H1 (cell line): Measurements from ENCODE around the gene SLC38A10. TPM values are rescaled to one million over a fixed set of nuclear protein-coding genes. Genes with fewer than 3 reads are reported as not detected.

Experiments used
- CTCF ChIA-PET: fragments of 300-600 bp; sonication (Branson Sonifier 250); formaldehyde crosslinking; loops from one replicate; lab custom pipeline; 2021; ENCODE audit not compliant: partially characterized antibody; lab: Charles Lee
- POLR2A ChIA-PET: fragments of 300-600 bp; sonication (Branson Sonifier 250); formaldehyde crosslinking; loops from one replicate; lab custom pipeline; 2021; ENCODE audit warnings: inconsistent platforms; ENCODE audit not compliant: partially characterized antibody; lab: Charles Lee
- DNase-seq, 2 experiments: peaks; one replicate each; pipeline versions ENCODE4 v3.0.0 to v3.0.0-alpha.2; 2010 to 2022; ENCODE audit warnings: low spot score in 2 of 2, low read depth in 1 of 2, mixed read lengths in 1 of 2
- FAIRE-seq: peaks from 2 replicates; lab custom pipeline; 2011; peaks lifted over from hg19 to GRCh38; lab: Jason Lieb, UNC
- H2AFZ ChIP-seq: 2 replicates; pipeline ENCODE4 v1.8.1; 2012; ENCODE audit warnings: low read length, inconsistent platforms
- H2AK5ac ChIP-seq: 2 replicates; pipeline ENCODE4 v1.6.1; 2013; ENCODE audit warnings: low read depth, low read length
- H2BK120ac ChIP-seq: replicated peaks from 2 replicates; pipeline ENCODE3; 2013; ENCODE audit warnings: low read depth, low read length, inconsistent platforms
- H2BK12ac ChIP-seq: 2 replicates; pipeline ENCODE4 v1.6.1; 2013; ENCODE audit warnings: low read depth, low read length
- H2BK15ac ChIP-seq: 2 replicates; pipeline ENCODE4 v1.6.1; 2013; ENCODE audit warnings: low read length
- H2BK20ac ChIP-seq: 2 replicates; pipeline ENCODE4 v1.6.1; 2013; ENCODE audit warnings: low read length
- H2BK5ac ChIP-seq: 2 replicates; pipeline ENCODE4 v1.6.1; 2013; ENCODE audit warnings: low read depth, low read length
- H3K14ac ChIP-seq: 2 replicates; pipeline ENCODE4 v1.6.1; 2013; ENCODE audit warnings: inconsistent platforms; ENCODE audit not compliant: insufficient read length
- H3K18ac ChIP-seq: 2 replicates; pipeline ENCODE4 v1.6.1; 2013; ENCODE audit warnings: low read length; ENCODE audit errors: extremely low read depth
- H3K23ac ChIP-seq: 2 replicates; pipeline ENCODE4 v1.6.1; 2013; ENCODE audit warnings: inconsistent platforms; ENCODE audit not compliant: insufficient read length
- H3K23me2 ChIP-seq: 2 replicates; pipeline ENCODE4 v1.6.1; 2013; ENCODE audit warnings: low read depth, low read length
- H3K27ac ChIP-seq: 2 replicates; pipeline ENCODE4 v1.6.1; 2011; ENCODE audit warnings: low read depth, low read length, inconsistent platforms
- H3K27me3 ChIP-seq, 4 experiments: replicated peaks in 1 of 4; 1 replicate in 1 of 4; 2 replicates in 3 of 4; pipeline versions ENCODE4 v1.6.1 to v1.8.1; 2011 to 2013; ENCODE audit warnings: low read length in 3 of 4, mild to moderate bottlenecking in 3 of 4, inconsistent platforms in 2 of 4, mixed read lengths in 2 of 4, moderate library complexity in 1 of 4; ENCODE audit not compliant: control insufficient read depth in 3 of 4, insufficient read depth in 3 of 4; ENCODE audit errors: extremely low read depth in 1 of 4
- H3K36me3 ChIP-seq, 4 experiments: 2 replicates each; pipeline versions ENCODE4 v1.6.1 to v1.8.1; 2011 to 2013; ENCODE audit warnings: mild to moderate bottlenecking in 4 of 4, low read length in 3 of 4, moderate library complexity in 2 of 4, control low read depth in 1 of 4, inconsistent platforms in 1 of 4; ENCODE audit not compliant: insufficient read depth in 4 of 4, control insufficient read depth in 2 of 4
- H3K4ac ChIP-seq: replicated peaks from 2 replicates; pipeline ENCODE3; 2013; ENCODE audit warnings: low read length, low read depth, mixed read lengths, inconsistent platforms; ENCODE audit not compliant: insufficient read length
- H3K4me1 ChIP-seq, 4 experiments: replicated peaks in 1 of 4; 1 replicate in 1 of 4; 2 replicates in 3 of 4; pipeline versions ENCODE4 v1.6.1 to v1.8.1; 2011 to 2013; ENCODE audit warnings: low read length in 3 of 4, inconsistent platforms in 2 of 4, mixed read lengths in 1 of 4; ENCODE audit not compliant: insufficient read depth in 4 of 4, control insufficient read depth in 3 of 4
- H3K4me2 ChIP-seq, 2 experiments: 2 replicates each; pipeline versions ENCODE4 v1.6.1 to v1.8.1; 2011 to 2013; ENCODE audit warnings: low read depth in 2 of 2, low read length in 2 of 2, control low read depth in 1 of 2, inconsistent platforms in 1 of 2, mild to moderate bottlenecking in 1 of 2; ENCODE audit not compliant: insufficient read depth in 1 of 2
- H3K4me3 ChIP-seq, 4 experiments: fragments of 200-600, 300-600 bp in 1 of 4; sonication (generic), shearing (Covaris generic), sonication (Bioruptor Twin) in 1 of 4; 2 replicates each; pipeline versions ENCODE4 v1.5.1 to v1.8.1; 2011 to 2016; ENCODE audit warnings: low read length in 4 of 4, low read depth in 3 of 4, control low read depth in 2 of 4, inconsistent platforms in 2 of 4, mild to moderate bottlenecking in 2 of 4, mixed read lengths in 1 of 4, moderate library complexity in 1 of 4; ENCODE audit not compliant: insufficient read depth in 2 of 4; ENCODE audit errors: extremely low read depth in 1 of 4
- H3K56ac ChIP-seq: replicated peaks from 2 replicates; pipeline ENCODE3; 2013; ENCODE audit warnings: low read depth, mild to moderate bottlenecking, mixed read lengths, low read length, inconsistent platforms; ENCODE audit not compliant: insufficient read length
- H3K79me1 ChIP-seq: 2 replicates; pipeline ENCODE4 v1.6.1; 2013; ENCODE audit warnings: low read depth, low read length, control low read depth
- H3K79me2 ChIP-seq, 2 experiments: 2 replicates each; pipeline versions ENCODE4 v1.6.1 to v1.8.1; 2012 to 2013; ENCODE audit warnings: low read length in 2 of 2, mild to moderate bottlenecking in 2 of 2, inconsistent platforms in 1 of 2; ENCODE audit not compliant: insufficient read depth in 2 of 2, control insufficient read depth in 1 of 2
- H3K9ac ChIP-seq, 4 experiments: replicated peaks in 1 of 4; 1 replicate in 1 of 4; 2 replicates in 3 of 4; pipeline versions ENCODE4 v1.6.1 to v1.8.1; 2011 to 2013; ENCODE audit warnings: low read depth in 3 of 4, low read length in 3 of 4, control low read depth in 2 of 4, mild to moderate bottlenecking in 2 of 4, moderate library complexity in 2 of 4, inconsistent platforms in 1 of 4; ENCODE audit errors: extremely low read depth in 1 of 4
- H3K9me3 ChIP-seq, 2 experiments: 2 replicates each; pipeline versions ENCODE4 v1.6.1 to v1.8.1; 2012 to 2013; ENCODE audit warnings: mild to moderate bottlenecking in 2 of 2, moderate library complexity in 2 of 2, control low read depth in 1 of 2, inconsistent platforms in 1 of 2, low read depth in 1 of 2, low read length in 1 of 2, mixed read lengths in 1 of 2; ENCODE audit not compliant: insufficient read depth in 2 of 2
- H4K20me1 ChIP-seq, 2 experiments: replicated peaks in 1 of 2; 2 replicates each; pipeline versions ENCODE3 to v1.8.1; 2011 to 2013; ENCODE audit warnings: inconsistent platforms in 2 of 2, low read length in 2 of 2, mild to moderate bottlenecking in 1 of 2; ENCODE audit not compliant: insufficient read depth in 2 of 2, control insufficient read depth in 1 of 2
- H4K5ac ChIP-seq: 2 replicates; pipeline ENCODE4 v1.6.1; 2013; ENCODE audit warnings: low read length, low read depth, mixed read lengths, inconsistent platforms; ENCODE audit not compliant: insufficient read length
- H4K8ac ChIP-seq: 2 replicates; pipeline ENCODE4 v1.8.0; 2013; ENCODE audit warnings: mild to moderate bottlenecking, moderate library complexity, low read length, inconsistent platforms; ENCODE audit not compliant: insufficient read depth; ENCODE audit errors: extremely low read depth
- H4K91ac ChIP-seq: replicated peaks from 2 replicates; pipeline ENCODE3; 2013; ENCODE audit warnings: low read length, mixed read lengths, inconsistent platforms; ENCODE audit not compliant: insufficient read length
- CREB1 ChIP-seq: IDR thresholded peaks from 2 replicates; pipeline ENCODE4 v1.6.1; 2012; ENCODE audit warnings: inconsistent platforms
- KDM4A ChIP-seq: IDR thresholded peaks from one replicate; pipeline ENCODE4 v1.7.1; 2012; ENCODE audit warnings: low read depth, mild to moderate bottlenecking, moderate library complexity, low read length, inconsistent platforms; ENCODE audit not compliant: severe bottlenecking
- NANOG ChIP-seq: IDR thresholded peaks from 2 replicates; pipeline ENCODE4 v1.6.1; 2011; ENCODE audit warnings: low read length, low read depth, mild to moderate bottlenecking, inconsistent platforms; ENCODE audit not compliant: insufficient read depth, poor library complexity, severe bottlenecking
- PHF8 ChIP-seq: fragments of 200-600 bp; sonication (generic); conservative IDR thresholded peaks from 2 replicates; pipeline ENCODE4 v1.7.1; 2012; ENCODE audit warnings: low read depth, mild to moderate bottlenecking, inconsistent platforms, low read length, moderate library complexity
- RAD21 ChIP-seq, 2 experiments: IDR thresholded peaks in 1 of 2; conservative IDR thresholded peaks in 1 of 2; 2 replicates each; pipeline ENCODE4 v1.6.1; 2011; ENCODE audit warnings: low read depth in 2 of 2, low read length in 2 of 2, improper control_type of control experiment in 1 of 2, inconsistent platforms in 1 of 2, mild to moderate bottlenecking in 1 of 2, moderate library complexity in 1 of 2
- RFX5 ChIP-seq: IDR thresholded peaks from 2 replicates; pipeline ENCODE4 v1.6.1; 2011; ENCODE audit warnings: low read depth, low read length, improper control_type of control experiment, borderline replicate concordance
- RNF2 ChIP-seq: fragments of 200-900, 300-1000 bp; sonication (generic); IDR thresholded peaks from 2 replicates; pipeline ENCODE4 v1.7.1; 2016; ENCODE audit warnings: borderline replicate concordance, low read depth, mild to moderate bottlenecking, antibody characterized with exemption, low read length; ENCODE audit not compliant: poor library complexity, severe bottlenecking; ENCODE audit errors: missing control alignments
- SP2 ChIP-seq: IDR thresholded peaks from 2 replicates; pipeline ENCODE4 v1.6.1; 2012; ENCODE audit warnings: mild to moderate bottlenecking, low read length, inconsistent platforms
- SP4 ChIP-seq: IDR thresholded peaks from 2 replicates; pipeline ENCODE4 v1.6.1; 2012; ENCODE audit warnings: low read length, inconsistent platforms
- TCF12 ChIP-seq: IDR thresholded peaks from 2 replicates; pipeline ENCODE4 v1.6.1; 2011; ENCODE audit warnings: low read depth, mild to moderate bottlenecking, low read length
- WGBS, 2 experiments: shearing (Covaris generic) in 1 of 2; methylation state at CpG; one replicate each; pipeline versions ENCODE4 v1.1.6 to v1.1.7; 2013 to 2015; ENCODE audit warnings: low lambda C conversion rate in 2 of 2, mixed read lengths in 2 of 2, inconsistent platforms in 1 of 2, low coverage in 1 of 2, missing lambda C conversion rate in 1 of 2; ENCODE audit not compliant: insufficient replicate concordance in 2 of 2, insufficient coverage in 1 of 2, insufficient read length in 1 of 2; ENCODE audit errors: extremely low coverage in 1 of 2, missing lambda C conversion rate in 1 of 2; 5-methylcytosine and 5-hydroxymethylcytosine counted together
- polyA plus RNA-seq, 7 experiments: library from polyadenylated mRNA; depleted of rRNA in 3 of 7; stranded (reverse) in 5 of 7; unstranded in 2 of 7; fragments of >200 nt in 5 of 7; fragments of 200-250 nt in 2 of 7; gene quantifications; 1 replicate in 5 of 7; 2 replicates in 1 of 7; 4 replicates in 1 of 7; pipeline versions ENCODE4 v1.2.1 to v1.2.3, GENCODE V29; 2011 to 2013; ENCODE audit warnings: missing spikeins in 2 of 7, mixed read lengths in 2 of 7
- total RNA-seq: library from RNA; stranded (reverse); fragmentation: NEBNext Ultra II Directional; extraction: Animal tissue kit (Norgen Biotek cat#: 25700); gene quantifications from 2 replicates; pipeline ENCODE4 v1.2.1, GENCODE V29; 2021
- TF ChIP-seq, protein P1 (sequence below): IDR thresholded peaks from 2 replicates; pipeline ENCODE4 v1.6.1; 2012; ENCODE audit warnings: inconsistent platforms

SLC38A10 gene
- total and polyA plus RNA-seq, 2 of the 8 experiments (the other 6 are each of a cell fraction or from before 2014, with no cell fraction given), result 26.4 to 41.0 TPM

DNA sequence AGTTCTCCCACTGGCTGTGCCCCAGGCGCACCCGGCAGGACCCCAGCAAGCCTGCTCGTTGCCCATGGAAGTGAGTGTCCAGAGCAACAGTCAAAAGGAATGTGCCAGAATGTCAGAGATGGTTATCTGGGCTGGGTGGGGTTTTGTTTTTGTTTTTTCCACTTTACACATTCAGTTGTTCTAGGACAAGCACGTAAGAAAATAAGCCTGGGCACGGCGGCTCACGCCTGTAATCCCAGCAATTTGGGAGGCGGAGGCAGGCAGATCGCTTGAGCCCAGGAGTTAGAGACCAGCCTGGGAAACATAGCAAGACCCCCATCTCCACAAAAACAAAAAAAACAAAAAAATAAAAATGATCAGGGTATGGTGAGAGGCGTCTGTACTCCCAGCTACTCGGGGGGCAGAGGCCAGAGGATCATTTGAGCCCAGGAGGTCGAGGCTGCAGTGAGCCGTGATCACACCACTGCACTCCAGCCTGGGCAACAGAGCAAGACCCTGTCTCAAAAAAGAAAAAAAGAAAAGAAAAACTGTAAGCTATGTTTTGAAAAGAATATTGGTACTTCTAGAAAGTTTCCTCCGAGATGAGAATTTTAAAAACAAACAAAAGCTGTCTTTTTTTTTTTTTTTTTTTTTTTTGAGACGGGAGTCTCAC, 47.6 kb downstream of the SLC38A10 start:
- FAIRE-seq, result no peak
- H2BK20ac ChIP-seq, result no peak overlapping the region
- no peak overlapping the region for H3K18ac ChIP-seq
- no peak for DNase-seq
- H3K27ac ChIP-seq, result no peak overlapping the region
- H3K27me3 ChIP-seq, result no peaks in the 10 kb centered on the region
- H2BK12ac ChIP-seq, result no peak overlapping the region
- H3K9ac ChIP-seq, result no peak overlapping the region; a peak in 2 of 7 replicates
- H3K4me2 ChIP-seq, result no peak overlapping the region
- H3K14ac ChIP-seq, result no peak overlapping the region
- H3K4me1 ChIP-seq, result peaks cover 0 to 6% (median 3%) of the 10 kb centered on the region in 4 experiments; a peak in 2 of 7 replicates
- 86% methylated on average over 14 of the region's 15 CpGs; no CpG with 5 or more reads in 1 of the 2 experiments for WGBS, 2 experiments
- peaks cover 4 to 12% of the 10 kb centered on the region in 2 experiments for H4K20me1 ChIP-seq
- H3K56ac ChIP-seq, result no peak overlapping the region
- H3K23me2 ChIP-seq, result no peaks in the 10 kb centered on the region; the same call in 1 of the 2 replicates
- H3K23ac ChIP-seq, result no peak overlapping the region
- ChIA-PET POLR2A (interaction anchor here (0.7 to 2.5 kb wide), 6 partner anchors 8 to 271 kb away, joined by 3 to 6 read pairs (median 4); partner anchors contain the start of genes CEP131, NDUFAF8 and TEPSIN), CTCF (interaction anchor here (0.7 to 1.6 kb wide), 4 partner anchors 20 to 161 kb away, joined by 3 to 4 read pairs (median 3); no protein-coding TSS in a partner anchor)
- H3K9me3 ChIP-seq, result no peaks in the 10 kb centered on the region
- no peaks in the 10 kb centered on the region for H3K79me2 ChIP-seq
- H4K91ac ChIP-seq, result no peak overlapping the region
- H3K4me3 ChIP-seq, result no peak overlapping the region
- H3K36me3 ChIP-seq, result no peaks in the 10 kb centered on the region; a peak in 1 of 8 replicates
- H3K79me1 ChIP-seq, result no peaks in the 10 kb centered on the region
- no peak overlapping the region for H4K8ac ChIP-seq
- no peak overlapping the region for H2AFZ ChIP-seq
- no peak overlapping the region for H3K4ac ChIP-seq
- no peak overlapping the region for H2AK5ac ChIP-seq
- H2BK5ac ChIP-seq, result no peak overlapping the region
- H2BK120ac ChIP-seq, result no peak overlapping the region
- H4K5ac ChIP-seq, result no peak overlapping the region
- no peak overlapping the region for H2BK15ac ChIP-seq
- no peak for TF ChIP-seq PHF8
- TF ChIP-seq, protein P1, sequence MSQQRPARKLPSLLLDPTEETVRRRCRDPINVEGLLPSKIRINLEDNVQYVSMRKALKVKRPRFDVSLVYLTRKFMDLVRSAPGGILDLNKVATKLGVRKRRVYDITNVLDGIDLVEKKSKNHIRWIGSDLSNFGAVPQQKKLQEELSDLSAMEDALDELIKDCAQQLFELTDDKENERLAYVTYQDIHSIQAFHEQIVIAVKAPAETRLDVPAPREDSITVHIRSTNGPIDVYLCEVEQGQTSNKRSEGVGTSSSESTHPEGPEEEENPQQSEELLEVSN, result no peak
- no peak for TF ChIP-seq TCF12
- no peak for TF ChIP-seq SP4
- TF ChIP-seq RAD21 (IDR thresholded peaks at IDR 0.05 in 1 of 2, conservative IDR thresholded peaks at IDR 0.05 in 1 of 2; ENCODE audit: low read depth in 2 of 2, low read length in 2 of 2), result no peak
- TF ChIP-seq KDM4A, result no peak
- no peak for TF ChIP-seq RFX5
- no peak for TF ChIP-seq SP2
- TF ChIP-seq NANOG, result no peak
- TF ChIP-seq RNF2, result no peak
- no peak for TF ChIP-seq CREB1
